SK-N-SH treated with all-trans-retinoic acid at 6 μM for 48 hours (cell line): ENCODE data around the gene OXER1.

Experiments used
- ATAC-seq: fragments of 200-7000 bp; cut with Tn5 transposase; 3 replicates; pipeline ENCODE4 v1.9.1; 2020; ENCODE audit warnings: mild to moderate bottlenecking, moderate library complexity
- ARNTL ChIP-seq: fragments of 450-650 bp; formaldehyde crosslinking; IDR thresholded peaks from 2 replicates; pipeline ENCODE4 v1.5.0; 2020; ENCODE audit warnings: low read depth, mild to moderate bottlenecking, moderate library complexity, borderline replicate concordance
- BACH2 ChIP-seq: fragments of 250-450 bp; sonication (Bioruptor Pico); IDR thresholded peaks from 2 replicates; pipeline ENCODE4 v1.9.0; 2021; ENCODE audit warnings: mild to moderate bottlenecking, borderline replicate concordance
- CSDC2 ChIP-seq: fragments of 250-450 bp; sonication (Bioruptor Pico); IDR thresholded peaks from 2 replicates; pipeline ENCODE4 v1.5.0; 2020; ENCODE audit warnings: mild to moderate bottlenecking, moderate library complexity
- ESRRG ChIP-seq: fragments of 250-450 bp; sonication (Bioruptor Pico); IDR thresholded peaks from 2 replicates; pipeline ENCODE4 v1.6.1; 2021; ENCODE audit warnings: mild to moderate bottlenecking
- ISL1 ChIP-seq: fragments of 250-450 bp; sonication (Bioruptor Pico); IDR thresholded peaks from 2 replicates; pipeline ENCODE4 v2.1.2; 2022; ENCODE audit warnings: mild to moderate bottlenecking, moderate library complexity
- OSR1 ChIP-seq: fragments of 250-450 bp; sonication (Bioruptor Pico); IDR thresholded peaks from 2 replicates; pipeline ENCODE4 v1.8.0; 2022; ENCODE audit warnings: moderate library complexity, mild to moderate bottlenecking, inconsistent platforms
- PPARA ChIP-seq: fragments of 250-450 bp; sonication (Bioruptor Pico); IDR thresholded peaks from 2 replicates; pipeline ENCODE4 v1.5.0; 2020; ENCODE audit warnings: mild to moderate bottlenecking, borderline replicate concordance
- RARB ChIP-seq: fragments of 250-450 bp; sonication (Bioruptor Pico); IDR thresholded peaks from 2 replicates; pipeline ENCODE4 v1.8.0; 2021; ENCODE audit warnings: mild to moderate bottlenecking, moderate library complexity
- SNAI2 ChIP-seq: fragments of 250-450 bp; sonication (Bioruptor Pico); IDR thresholded peaks from 2 replicates; pipeline ENCODE4 v1.5.0; 2020; ENCODE audit warnings: mild to moderate bottlenecking, moderate library complexity
- ZC3H10 ChIP-seq: fragments of 250-450 bp; sonication (Bioruptor Pico); IDR thresholded peaks from 2 replicates; pipeline ENCODE4 v1.5.1; 2021; ENCODE audit warnings: mild to moderate bottlenecking, moderate library complexity
- ZFP3 ChIP-seq: fragments of 250-450 bp; sonication (Bioruptor Pico); IDR thresholded peaks from 2 replicates; pipeline ENCODE4 v1.5.0; 2020; ENCODE audit warnings: mild to moderate bottlenecking, moderate library complexity
- ZFP30 ChIP-seq: fragments of 450-650 bp; formaldehyde crosslinking; IDR thresholded peaks from 2 replicates; pipeline ENCODE4 v1.5.0; 2022; ENCODE audit warnings: mild to moderate bottlenecking, moderate library complexity
- ZNF565 ChIP-seq: fragments of 450-650 bp; formaldehyde crosslinking; conservative IDR thresholded peaks from 2 replicates; pipeline ENCODE4 v1.5.0; 2020; ENCODE audit warnings: low read depth, mild to moderate bottlenecking, moderate library complexity
- ZNF70 ChIP-seq: fragments of 450-650 bp; formaldehyde crosslinking; IDR thresholded peaks from 2 replicates; pipeline ENCODE4 v1.5.0; 2020; ENCODE audit warnings: mild to moderate bottlenecking, moderate library complexity
- ZNF8 ChIP-seq: fragments of 450-650 bp; formaldehyde crosslinking; IDR thresholded peaks from 2 replicates; pipeline ENCODE4 v1.5.0; 2020; ENCODE audit warnings: mild to moderate bottlenecking, moderate library complexity
- TF ChIP-seq, protein P1 (sequence below): fragments of 250-450 bp; sonication (Bioruptor Pico); IDR thresholded peaks from 2 replicates; pipeline ENCODE4 v1.5.1; 2020; ENCODE audit warnings: low read depth, mild to moderate bottlenecking, moderate library complexity
- TF ChIP-seq, protein P2 (sequence below): fragments of 250-450 bp; sonication (Bioruptor Pico); IDR thresholded peaks from 2 replicates; pipeline ENCODE4 v1.8.0; 2020; ENCODE audit warnings: mild to moderate bottlenecking, moderate library complexity, borderline replicate concordance
- TF ChIP-seq, protein P3 (sequence below): fragments of 250-450 bp; sonication (Bioruptor Pico); IDR thresholded peaks from 2 replicates; pipeline ENCODE4 v1.5.0; 2020; ENCODE audit warnings: mild to moderate bottlenecking, moderate library complexity
- TF ChIP-seq, protein P4 (sequence below): fragments of 250-450 bp; sonication (Bioruptor Pico); IDR thresholded peaks from 2 replicates; pipeline ENCODE4 v1.5.1; 2021; ENCODE audit warnings: mild to moderate bottlenecking, moderate library complexity

OXER1 gene

DNA sequence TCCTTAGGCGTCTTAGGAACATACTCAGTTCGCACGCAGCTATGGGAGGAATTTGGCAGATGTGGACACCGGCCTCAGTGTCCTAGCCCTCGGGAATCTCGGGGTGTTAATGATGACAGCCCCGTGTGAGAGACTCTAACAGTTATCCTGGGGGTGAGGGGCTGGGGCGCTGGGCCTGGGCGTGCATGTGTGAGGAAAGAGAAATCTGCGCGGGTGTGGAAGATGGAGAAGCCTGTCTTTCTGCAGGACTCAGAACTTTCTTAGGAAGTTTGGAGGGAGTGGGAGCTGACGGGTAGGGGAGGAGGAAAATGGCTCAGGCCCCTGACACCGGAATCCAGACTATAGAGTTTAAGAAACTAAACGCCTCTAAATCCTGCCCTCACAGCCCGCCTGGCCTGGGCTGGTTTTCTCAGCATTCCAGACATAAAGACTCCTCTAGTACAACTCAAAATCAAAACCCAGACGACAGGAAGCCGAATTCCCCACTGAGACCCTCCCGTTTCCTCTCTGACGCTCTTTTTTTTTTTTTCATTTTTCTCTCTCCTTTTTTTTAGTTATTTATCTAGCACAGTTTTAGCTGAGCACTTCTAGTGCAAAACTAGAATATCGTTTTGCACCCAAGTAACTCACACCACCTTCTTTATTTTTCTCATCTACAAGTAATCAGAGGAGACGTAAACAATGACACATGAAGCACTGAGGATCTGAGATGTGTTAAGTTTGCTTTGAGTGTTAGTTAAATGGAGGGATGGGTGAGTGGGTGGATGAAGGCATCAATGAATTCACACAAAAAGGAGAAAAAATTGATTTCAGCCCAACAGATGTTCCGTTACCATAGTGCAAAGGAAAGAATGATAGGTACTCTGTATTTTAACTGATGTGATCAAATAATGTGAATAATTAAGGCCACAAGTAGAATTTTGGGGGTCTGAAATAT is 29.7 kb upstream of the OXER1 start:
- no peak for ATAC-seq
- TF ChIP-seq ZFP3 (no peak), RARB (CRISPR knock-in tag) (no peak), SNAI2 (CRISPR knock-in tag) (no peak), CSDC2 (CRISPR knock-in tag) (no peak), ZFP30 (CRISPR knock-in tag) (no peak), BACH2 (CRISPR knock-in tag) (no peak), PPARA (CRISPR knock-in tag) (no peak), ESRRG (no peak), OSR1 (CRISPR knock-in tag) (no peak)
- TF ChIP-seq, protein P1, sequence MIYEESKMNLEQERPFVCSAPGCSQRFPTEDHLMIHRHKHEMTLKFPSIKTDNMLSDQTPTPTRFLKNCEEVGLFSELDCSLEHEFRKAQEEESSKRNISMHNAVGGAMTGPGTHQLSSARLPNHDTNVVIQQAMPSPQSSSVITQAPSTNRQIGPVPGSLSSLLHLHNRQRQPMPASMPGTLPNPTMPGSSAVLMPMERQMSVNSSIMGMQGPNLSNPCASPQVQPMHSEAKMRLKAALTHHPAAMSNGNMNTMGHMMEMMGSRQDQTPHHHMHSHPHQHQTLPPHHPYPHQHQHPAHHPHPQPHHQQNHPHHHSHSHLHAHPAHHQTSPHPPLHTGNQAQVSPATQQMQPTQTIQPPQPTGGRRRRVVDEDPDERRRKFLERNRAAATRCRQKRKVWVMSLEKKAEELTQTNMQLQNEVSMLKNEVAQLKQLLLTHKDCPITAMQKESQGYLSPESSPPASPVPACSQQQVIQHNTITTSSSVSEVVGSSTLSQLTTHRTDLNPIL, result no peak
- TF ChIP-seq, protein P2, sequence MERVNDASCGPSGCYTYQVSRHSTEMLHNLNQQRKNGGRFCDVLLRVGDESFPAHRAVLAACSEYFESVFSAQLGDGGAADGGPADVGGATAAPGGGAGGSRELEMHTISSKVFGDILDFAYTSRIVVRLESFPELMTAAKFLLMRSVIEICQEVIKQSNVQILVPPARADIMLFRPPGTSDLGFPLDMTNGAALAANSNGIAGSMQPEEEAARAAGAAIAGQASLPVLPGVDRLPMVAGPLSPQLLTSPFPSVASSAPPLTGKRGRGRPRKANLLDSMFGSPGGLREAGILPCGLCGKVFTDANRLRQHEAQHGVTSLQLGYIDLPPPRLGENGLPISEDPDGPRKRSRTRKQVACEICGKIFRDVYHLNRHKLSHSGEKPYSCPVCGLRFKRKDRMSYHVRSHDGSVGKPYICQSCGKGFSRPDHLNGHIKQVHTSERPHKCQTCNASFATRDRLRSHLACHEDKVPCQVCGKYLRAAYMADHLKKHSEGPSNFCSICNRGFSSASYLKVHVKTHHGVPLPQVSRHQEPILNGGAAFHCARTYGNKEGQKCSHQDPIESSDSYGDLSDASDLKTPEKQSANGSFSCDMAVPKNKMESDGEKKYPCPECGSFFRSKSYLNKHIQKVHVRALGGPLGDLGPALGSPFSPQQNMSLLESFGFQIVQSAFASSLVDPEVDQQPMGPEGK (CRISPR knock-in tag), result no peak
- TF ChIP-seq, protein P3, sequence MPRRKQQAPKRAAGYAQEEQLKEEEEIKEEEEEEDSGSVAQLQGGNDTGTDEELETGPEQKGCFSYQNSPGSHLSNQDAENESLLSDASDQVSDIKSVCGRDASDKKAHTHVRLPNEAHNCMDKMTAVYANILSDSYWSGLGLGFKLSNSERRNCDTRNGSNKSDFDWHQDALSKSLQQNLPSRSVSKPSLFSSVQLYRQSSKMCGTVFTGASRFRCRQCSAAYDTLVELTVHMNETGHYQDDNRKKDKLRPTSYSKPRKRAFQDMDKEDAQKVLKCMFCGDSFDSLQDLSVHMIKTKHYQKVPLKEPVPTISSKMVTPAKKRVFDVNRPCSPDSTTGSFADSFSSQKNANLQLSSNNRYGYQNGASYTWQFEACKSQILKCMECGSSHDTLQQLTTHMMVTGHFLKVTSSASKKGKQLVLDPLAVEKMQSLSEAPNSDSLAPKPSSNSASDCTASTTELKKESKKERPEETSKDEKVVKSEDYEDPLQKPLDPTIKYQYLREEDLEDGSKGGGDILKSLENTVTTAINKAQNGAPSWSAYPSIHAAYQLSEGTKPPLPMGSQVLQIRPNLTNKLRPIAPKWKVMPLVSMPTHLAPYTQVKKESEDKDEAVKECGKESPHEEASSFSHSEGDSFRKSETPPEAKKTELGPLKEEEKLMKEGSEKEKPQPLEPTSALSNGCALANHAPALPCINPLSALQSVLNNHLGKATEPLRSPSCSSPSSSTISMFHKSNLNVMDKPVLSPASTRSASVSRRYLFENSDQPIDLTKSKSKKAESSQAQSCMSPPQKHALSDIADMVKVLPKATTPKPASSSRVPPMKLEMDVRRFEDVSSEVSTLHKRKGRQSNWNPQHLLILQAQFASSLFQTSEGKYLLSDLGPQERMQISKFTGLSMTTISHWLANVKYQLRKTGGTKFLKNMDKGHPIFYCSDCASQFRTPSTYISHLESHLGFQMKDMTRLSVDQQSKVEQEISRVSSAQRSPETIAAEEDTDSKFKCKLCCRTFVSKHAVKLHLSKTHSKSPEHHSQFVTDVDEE, result no peak
- TF ChIP-seq, protein P4, sequence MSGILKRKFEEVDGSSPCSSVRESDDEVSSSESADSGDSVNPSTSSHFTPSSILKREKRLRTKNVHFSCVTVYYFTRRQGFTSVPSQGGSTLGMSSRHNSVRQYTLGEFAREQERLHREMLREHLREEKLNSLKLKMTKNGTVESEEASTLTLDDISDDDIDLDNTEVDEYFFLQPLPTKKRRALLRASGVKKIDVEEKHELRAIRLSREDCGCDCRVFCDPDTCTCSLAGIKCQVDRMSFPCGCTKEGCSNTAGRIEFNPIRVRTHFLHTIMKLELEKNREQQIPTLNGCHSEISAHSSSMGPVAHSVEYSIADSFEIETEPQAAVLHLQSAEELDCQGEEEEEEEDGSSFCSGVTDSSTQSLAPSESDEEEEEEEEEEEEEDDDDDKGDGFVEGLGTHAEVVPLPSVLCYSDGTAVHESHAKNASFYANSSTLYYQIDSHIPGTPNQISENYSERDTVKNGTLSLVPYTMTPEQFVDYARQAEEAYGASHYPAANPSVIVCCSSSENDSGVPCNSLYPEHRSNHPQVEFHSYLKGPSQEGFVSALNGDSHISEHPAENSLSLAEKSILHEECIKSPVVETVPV, result no peak
- TF ChIP-seq, all 23 proteins: peak for 0

DNA sequence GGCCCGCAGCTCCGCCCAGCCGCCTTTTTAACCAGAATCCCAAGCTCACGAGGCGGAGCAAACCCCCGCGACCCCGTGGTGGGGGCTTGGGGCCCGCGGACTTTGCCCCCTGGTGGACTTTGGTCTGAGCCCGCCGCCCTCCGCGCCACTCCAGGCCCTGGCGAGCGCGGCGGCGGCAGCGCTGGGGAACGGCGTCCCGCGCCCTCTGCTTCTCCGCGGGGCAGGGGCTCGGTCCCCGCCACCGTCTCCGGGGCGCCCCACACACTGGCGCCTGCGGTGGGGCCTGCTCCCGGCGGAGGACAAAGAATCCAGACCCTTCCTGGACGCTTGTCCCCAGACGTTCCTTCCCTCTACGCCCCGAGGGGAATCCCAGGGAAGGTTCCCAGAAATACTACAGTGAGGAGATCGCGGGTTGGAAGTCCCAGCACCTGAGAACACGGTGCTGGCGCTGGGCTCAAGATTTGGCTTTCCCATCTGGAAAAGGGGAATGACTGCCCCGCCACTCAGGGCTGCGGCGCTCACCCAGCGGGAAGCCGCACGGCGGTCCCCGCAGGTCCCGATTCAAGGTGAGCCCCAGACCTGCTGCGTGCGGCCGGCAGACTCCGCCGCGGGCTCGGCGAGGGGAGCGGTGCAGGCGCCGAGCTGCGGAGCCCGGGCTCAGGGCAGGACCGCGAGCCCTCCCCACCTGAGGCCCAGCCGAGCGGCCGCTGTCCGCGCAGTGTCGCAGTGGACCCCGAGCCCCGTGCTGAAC is 28.8 kb upstream of the OXER1 start, which contains the start of gene HAAO:
Gene HAAO (minus strand): TSS at position 1 of the 751 bp plus-strand sequence. CDS start 47 bp downstream, outside the sequence.
- no peak for ATAC-seq
- TF ChIP-seq SNAI2 (CRISPR knock-in tag), result no peak
- TF ChIP-seq, protein P3, result no peak
- no peak for TF ChIP-seq ISL1 (CRISPR knock-in tag)
- TF ChIP-seq, protein P2 (CRISPR knock-in tag), result no peak
- TF ChIP-seq, protein P4, result no peak
- TF ChIP-seq ARNTL, result no peak
- TF ChIP-seq ZNF8 (CRISPR knock-in tag), result no peak
- no peak for TF ChIP-seq ZNF565 (CRISPR knock-in tag)
- TF ChIP-seq CSDC2 (CRISPR knock-in tag), result no peak
- no peak for TF ChIP-seq ZNF70 (CRISPR knock-in tag)
- TF ChIP-seq ZFP30 (CRISPR knock-in tag), result no peak
- TF ChIP-seq ZC3H10 (CRISPR knock-in tag), result no peak
